ENCODE results near the gene DPY19L2. TPM values are rescaled to one million over a fixed set of nuclear protein-coding genes. Genes with fewer than 3 reads are reported as not detected.
A peak's percentile ranks its signal among the peaks of the same experiment; 100 is the strongest.
"Not testable (repeated sequence)": the region's sequence is repeated elsewhere in the genome, so short reads cannot be mapped to it uniquely, and the experiment has no call there.

The DPY19L2 gene
- total and polyA plus RNA-seq, 9 of the 15 experiments (the other 6 are each of a cell fraction or from before 2014, with no cell fraction given) = 0.05 to 0.13 (median 0.12) TPM; not detected in 3

DNA sequence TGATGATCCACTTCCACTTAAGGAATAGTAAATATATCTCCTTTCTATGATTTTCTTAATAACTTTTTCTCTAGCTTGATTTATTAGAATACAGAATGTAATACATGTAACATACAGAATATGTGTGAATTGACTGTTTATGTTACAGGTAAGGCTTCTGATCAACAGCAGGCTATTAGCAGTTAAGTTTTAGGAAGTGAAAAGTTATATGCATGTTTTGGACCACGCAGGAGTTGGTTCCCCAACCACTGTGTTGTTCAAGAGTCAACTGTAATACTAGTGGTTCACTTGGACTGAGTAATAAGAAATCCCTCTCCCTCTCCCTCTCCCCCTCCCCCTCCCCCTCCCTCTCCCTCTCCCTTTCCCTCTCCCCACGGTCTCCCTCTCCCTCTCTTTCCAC lies 17.5 kb upstream of the DPY19L2 start:
- H3K27me3 ChIP-seq (ENCODE audit: control insufficient read depth in 2 of 2, insufficient read depth in 2 of 2, low read length in 2 of 2); POLR2A ChIA-PET; FAIRE-seq; ATAC-seq; DNase-seq (ENCODE audit: extremely low read depth in 1 of 4, low spot score in 3 of 4); H3K79me2 ChIP-seq (ENCODE audit: control insufficient read depth, insufficient read depth, low read length); H3K9me1 ChIP-seq (ENCODE audit: control insufficient read depth, insufficient read depth, low read length); H3K9me3 ChIP-seq (replicated peaks; ENCODE audit: control insufficient read depth, insufficient read depth, low read depth, low read length); H3K27ac ChIP-seq (ENCODE audit: extremely low read depth, low read depth, low read length); H3K4me3 ChIP-seq; H3K9ac ChIP-seq (ENCODE audit: insufficient read depth in 1 of 2, low read depth in 2 of 2, low read length in 2 of 2); H3K36me3 ChIP-seq (ENCODE audit: control insufficient read depth, insufficient read depth, low read length); CTCF ChIA-PET (ENCODE audit: low intra/inter-chr PET ratio); H4K20me1 ChIP-seq (replicated peaks; ENCODE audit: control insufficient read depth, insufficient read depth, low read length); H3K4me1 ChIP-seq (replicated peaks in 1 of 2; ENCODE audit: control insufficient read depth in 2 of 2, insufficient read depth in 2 of 2, low read length in 2 of 2); H2AFZ ChIP-seq (ENCODE audit: low read depth, low read length); H3K4me2 ChIP-seq (ENCODE audit: insufficient read depth, low read length); BruUV-seq (replicated peaks); intact Hi-C loops (cut with micrococcal nuclease): not testable (repeated sequence)
- in situ Hi-C loops (cut with MboI) = loop anchor here (5.0 kb wide), 1 partner anchor 117 kb away; no protein-coding TSS in a partner anchor
- TF ChIP-seq KDM1A (IDR thresholded peaks at IDR 0.05) = peak in 1 of 2 experiments; percentile 55; a peak in 1 of 4 replicates
- 0% methylated on average over 1 of the region's 2 CpGs for WGBS (ENCODE audit: insufficient coverage, low coverage, missing lambda C conversion rate)

DNA sequence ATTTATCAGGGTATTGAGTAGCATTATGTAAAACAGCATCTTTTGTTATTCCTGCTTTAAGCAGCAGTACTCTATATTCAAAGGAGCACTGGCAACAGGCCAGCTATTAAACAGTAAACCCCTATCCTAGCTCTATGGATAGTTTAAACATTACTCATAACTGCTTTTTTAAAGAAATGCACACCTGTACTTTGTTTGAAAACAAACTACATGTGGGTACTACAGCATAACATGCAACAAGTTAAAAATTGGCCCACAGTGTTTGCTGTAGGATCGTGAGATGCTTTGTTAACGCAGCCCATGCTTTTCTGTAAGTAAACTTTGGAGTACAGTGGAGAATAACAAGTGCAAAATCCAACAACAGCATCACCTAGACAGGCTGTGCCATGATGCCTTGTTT lies 14.3 kb upstream of the DPY19L2 start:
- ATAC-seq; FAIRE-seq; in situ Hi-C loops (cut with MboI); H3K4me1 ChIP-seq (replicated peaks in 1 of 2; ENCODE audit: control insufficient read depth in 2 of 2, insufficient read depth in 2 of 2, low read length in 2 of 2); DNase-seq (ENCODE audit: extremely low read depth in 1 of 4, low spot score in 3 of 4); H3K36me3 ChIP-seq (ENCODE audit: control insufficient read depth, insufficient read depth, low read length); H3K9me3 ChIP-seq (replicated peaks; ENCODE audit: control insufficient read depth, insufficient read depth, low read depth, low read length); H3K9ac ChIP-seq (ENCODE audit: insufficient read depth in 1 of 2, low read depth in 2 of 2, low read length in 2 of 2); H3K27me3 ChIP-seq (ENCODE audit: control insufficient read depth in 2 of 2, insufficient read depth in 2 of 2, low read length in 2 of 2); H3K4me2 ChIP-seq (ENCODE audit: insufficient read depth, low read length); H4K20me1 ChIP-seq (replicated peaks; ENCODE audit: control insufficient read depth, insufficient read depth, low read length); H3K27ac ChIP-seq (ENCODE audit: extremely low read depth, low read depth, low read length); POLR2A ChIA-PET; H3K79me2 ChIP-seq (ENCODE audit: control insufficient read depth, insufficient read depth, low read length); H3K9me1 ChIP-seq (ENCODE audit: control insufficient read depth, insufficient read depth, low read length); H3K4me3 ChIP-seq; H2AFZ ChIP-seq (ENCODE audit: low read depth, low read length); BruUV-seq (replicated peaks); intact Hi-C loops (cut with micrococcal nuclease); CTCF ChIA-PET (ENCODE audit: low intra/inter-chr PET ratio): not testable (repeated sequence)
- WGBS (ENCODE audit: insufficient coverage, low coverage, missing lambda C conversion rate) = 0% methylated on average over 2 of the region's 2 CpGs

DNA sequence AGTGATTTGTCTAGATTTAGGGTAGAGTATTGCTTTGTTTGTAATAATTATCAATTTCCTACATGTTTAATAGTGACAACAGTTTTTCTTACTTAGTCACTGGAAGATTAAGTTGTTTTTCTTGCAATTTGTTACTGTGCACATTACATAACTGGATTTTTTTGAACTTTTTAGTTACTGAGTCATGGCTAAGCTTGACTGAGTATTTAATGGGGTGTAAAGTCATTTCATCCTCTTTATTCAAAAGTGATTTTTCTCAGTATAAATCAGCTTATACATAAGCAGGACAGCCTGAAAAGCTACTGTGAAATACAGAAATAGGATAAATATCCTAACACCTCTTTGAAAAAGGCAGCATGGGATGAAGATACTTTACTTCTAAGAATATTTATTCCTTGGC lies 12.5 kb upstream of the DPY19L2 start:
- FAIRE-seq; H3K27ac ChIP-seq (ENCODE audit: extremely low read depth, low read depth, low read length); H3K27me3 ChIP-seq (ENCODE audit: control insufficient read depth in 2 of 2, insufficient read depth in 2 of 2, low read length in 2 of 2); H3K79me2 ChIP-seq (ENCODE audit: control insufficient read depth, insufficient read depth, low read length); H3K36me3 ChIP-seq (ENCODE audit: control insufficient read depth, insufficient read depth, low read length); H3K9me1 ChIP-seq (ENCODE audit: control insufficient read depth, insufficient read depth, low read length); H3K4me2 ChIP-seq (ENCODE audit: insufficient read depth, low read length); H2AFZ ChIP-seq (ENCODE audit: low read depth, low read length); H4K20me1 ChIP-seq (replicated peaks; ENCODE audit: control insufficient read depth, insufficient read depth, low read length); BruUV-seq (replicated peaks); H3K9me3 ChIP-seq (replicated peaks; ENCODE audit: control insufficient read depth, insufficient read depth, low read depth, low read length); POLR2A ChIA-PET; in situ Hi-C loops (cut with MboI); H3K4me1 ChIP-seq (replicated peaks in 1 of 2; ENCODE audit: control insufficient read depth in 2 of 2, insufficient read depth in 2 of 2, low read length in 2 of 2); intact Hi-C loops (cut with micrococcal nuclease); H3K9ac ChIP-seq (ENCODE audit: insufficient read depth in 1 of 2, low read depth in 2 of 2, low read length in 2 of 2); CTCF ChIA-PET (ENCODE audit: low intra/inter-chr PET ratio); H3K4me3 ChIP-seq; ATAC-seq; DNase-seq (ENCODE audit: extremely low read depth in 1 of 4, low spot score in 3 of 4): not testable (repeated sequence)
